Activated naive CD4-positive, alpha-beta T cell treated with anti-CD3 and anti-CD28 coated beads, Interleukin-2, amount 50 U/mL, for 24 hours (primary cell): ENCODE data around the gene TALDO1.

Experiments
- H3K27ac Mint-ChIP-seq: one replicate; pipeline ENCODE4 v1.8.0; 2021; ENCODE audit warnings: mild to moderate bottlenecking, mixed read lengths
- H3K27me3 Mint-ChIP-seq: one replicate; pipeline ENCODE4 v1.8.0; 2021; ENCODE audit warnings: mixed read lengths
- H3K36me3 Mint-ChIP-seq: one replicate; pipeline ENCODE4 v1.8.0; 2021; ENCODE audit warnings: mixed read lengths
- H3K4me1 Mint-ChIP-seq: one replicate; pipeline ENCODE4 v1.8.0; 2021; ENCODE audit warnings: mixed read lengths
- H3K4me3 Mint-ChIP-seq: one replicate; pipeline ENCODE4 v1.8.0; 2021; ENCODE audit warnings: mild to moderate bottlenecking, mixed read lengths
- H3K9me3 Mint-ChIP-seq: one replicate; pipeline ENCODE4 v1.8.0; 2021; ENCODE audit warnings: mixed read lengths

Gene TALDO1

GRCh38 chr11:782264-783174 lies 35.3 kb downstream of the TALDO1 start:
- Mint-ChIP-seq H3K27ac (no peak overlapping the region), H3K27me3 (no peaks in the 10 kb centered on the region), H3K9me3 (no peaks in the 10 kb centered on the region), H3K36me3 (no peaks in the 10 kb centered on the region), H3K4me1 (peaks cover 15% of the 10 kb centered on the region), H3K4me3 (no peak overlapping the region)

GRCh38 chr11:783581-784015 lies 36.3 kb downstream of the TALDO1 start:
- Mint-ChIP-seq H3K27ac (no peak overlapping the region), H3K36me3 (no peaks in the 10 kb centered on the region), H3K27me3 (no peaks in the 10 kb centered on the region), H3K4me1 (peaks cover 15% of the 10 kb centered on the region), H3K9me3 (no peaks in the 10 kb centered on the region), H3K4me3 (no peak overlapping the region)

- Mint-ChIP-seq H3K27me3 (no peaks in the 10 kb centered on the region), H3K4me3 (no peak overlapping the region), H3K9me3 (no peaks in the 10 kb centered on the region), H3K4me1 (peaks cover 7% of the 10 kb centered on the region), H3K36me3 (no peaks in the 10 kb centered on the region), H3K27ac (no peak overlapping the region)
These were observed 39.2 kb downstream of the TALDO1 start for GRCh38 chr11:786235-787083.

GRCh38 chr11:787084-787675 lies 39.9 kb downstream of the TALDO1 start:
- no peaks in the 10 kb centered on the region for H3K9me3 Mint-ChIP-seq
- H3K27ac Mint-ChIP-seq: no peak overlapping the region
- H3K4me1 Mint-ChIP-seq: peaks cover 7% of the 10 kb centered on the region
- H3K36me3 Mint-ChIP-seq: no peaks in the 10 kb centered on the region
- no peaks in the 10 kb centered on the region for H3K27me3 Mint-ChIP-seq
- H3K4me3 Mint-ChIP-seq: no peak overlapping the region

- no peaks in the 10 kb centered on the region for H3K27me3 Mint-ChIP-seq
- H3K27ac Mint-ChIP-seq: no peak overlapping the region
- H3K4me3 Mint-ChIP-seq: no peak overlapping the region
- no peaks in the 10 kb centered on the region for H3K9me3 Mint-ChIP-seq
- H3K36me3 Mint-ChIP-seq: no peaks in the 10 kb centered on the region
- peaks cover 7% of the 10 kb centered on the region for H3K4me1 Mint-ChIP-seq
These were observed 40.9 kb downstream of the TALDO1 start for GRCh38 chr11:788009-788640.

- H3K4me3 Mint-ChIP-seq: no peak overlapping the region
- no peaks in the 10 kb centered on the region for H3K4me1 Mint-ChIP-seq
- H3K27ac Mint-ChIP-seq: no peak overlapping the region
- H3K9me3 Mint-ChIP-seq: no peaks in the 10 kb centered on the region
- no peaks in the 10 kb centered on the region for H3K27me3 Mint-ChIP-seq
- no peaks in the 10 kb centered on the region for H3K36me3 Mint-ChIP-seq
These were observed 42.0 kb downstream of the TALDO1 start for GRCh38 chr11:788953-789940.

GRCh38 chr11:789943-790342 lies 42.7 kb downstream of the TALDO1 start, which contains the start of gene CEND1:
Gene CEND1, minus strand, starts transcription at chr11:790090. Its CDS starts 1,514 bp downstream, at chr11:788576.
- Mint-ChIP-seq H3K36me3 (no peaks in the 10 kb centered on the region), H3K4me1 (no peaks in the 10 kb centered on the region), H3K9me3 (no peaks in the 10 kb centered on the region), H3K27me3 (no peaks in the 10 kb centered on the region), H3K27ac (no peak within 1 kb of the TSS), H3K4me3 (no peak within 1 kb of the TSS)

GRCh38 chr11:790721-791564 lies 43.7 kb downstream of the TALDO1 start:
- H3K4me3 Mint-ChIP-seq: no peak overlapping the region
- H3K27ac Mint-ChIP-seq: no peak overlapping the region
- no peaks in the 10 kb centered on the region for H3K9me3 Mint-ChIP-seq
- no peaks in the 10 kb centered on the region for H3K27me3 Mint-ChIP-seq
- peaks cover 2% of the 10 kb centered on the region for H3K4me1 Mint-ChIP-seq
- H3K36me3 Mint-ChIP-seq: no peaks in the 10 kb centered on the region

GRCh38 chr11:791658-792534 lies 44.6 kb downstream of the TALDO1 start:
- H3K27me3 Mint-ChIP-seq: no peaks in the 10 kb centered on the region
- no peak overlapping the region for H3K27ac Mint-ChIP-seq
- H3K4me1 Mint-ChIP-seq: peaks cover 7% of the 10 kb centered on the region
- H3K9me3 Mint-ChIP-seq: no peaks in the 10 kb centered on the region
- no peak overlapping the region for H3K4me3 Mint-ChIP-seq
- no peaks in the 10 kb centered on the region for H3K36me3 Mint-ChIP-seq

- H3K27ac Mint-ChIP-seq: no peak overlapping the region
- peaks cover 7% of the 10 kb centered on the region for H3K4me1 Mint-ChIP-seq
- H3K9me3 Mint-ChIP-seq: no peaks in the 10 kb centered on the region
- no peak overlapping the region for H3K4me3 Mint-ChIP-seq
- no peaks in the 10 kb centered on the region for H3K36me3 Mint-ChIP-seq
- H3K27me3 Mint-ChIP-seq: no peaks in the 10 kb centered on the region
These were observed 45.2 kb downstream of the TALDO1 start for GRCh38 chr11:792535-792821.

GRCh38 chr11:792873-793272 lies 45.6 kb downstream of the TALDO1 start:
- peak overlapping the region; percentile 15 for H3K4me3 Mint-ChIP-seq
- no peaks in the 10 kb centered on the region for H3K36me3 Mint-ChIP-seq
- H3K4me1 Mint-ChIP-seq: peaks cover 7% of the 10 kb centered on the region
- H3K27me3 Mint-ChIP-seq: no peaks in the 10 kb centered on the region
- no peak overlapping the region for H3K27ac Mint-ChIP-seq
- H3K9me3 Mint-ChIP-seq: no peaks in the 10 kb centered on the region

GRCh38 chr11:793556-793955 lies 46.3 kb downstream of the TALDO1 start:
- Mint-ChIP-seq H3K36me3 (no peaks in the 10 kb centered on the region), H3K4me3 (peak overlapping the region; percentile 15), H3K4me1 (peaks cover 7% of the 10 kb centered on the region), H3K27me3 (no peaks in the 10 kb centered on the region), H3K27ac (no peak overlapping the region), H3K9me3 (no peaks in the 10 kb centered on the region)
